Kidney (tissue), 14 donors: Measurements from ENCODE around the gene UTP25. TPM values are rescaled to one million over a fixed set of nuclear protein-coding genes. Genes with fewer than 3 reads are reported as not detected.

ENCODE experiments used
- DNase-seq, 5 donors: peaks; one replicate each; pipeline ENCODE4 v3.0.0-alpha.2; 2013 to 2020
- FAIRE-seq: peaks from 2 replicates; lab custom pipeline; 2012; peaks lifted over from hg19 to GRCh38; lab: Jason Lieb, UNC
- H3K27ac ChIP-seq, 2 donors: one replicate each; pipeline ENCODE4 v1.7.0; 2013; ENCODE audit warnings: low read depth in 2 of 2, low read length in 2 of 2, inconsistent platforms in 1 of 2
- H3K27me3 ChIP-seq: one replicate; pipeline ENCODE4 v1.7.1; 2013; ENCODE audit warnings: low read length, inconsistent platforms; ENCODE audit not compliant: control insufficient read depth, insufficient read depth
- H3K36me3 ChIP-seq, 3 donors: one replicate each; pipeline versions ENCODE4 v1.7.0 to v1.7.1; 2013; ENCODE audit warnings: low read length in 3 of 3, control low read depth in 1 of 3, inconsistent platforms in 1 of 3; ENCODE audit not compliant: insufficient read depth in 3 of 3, control insufficient read depth in 2 of 3
- H3K4me1 ChIP-seq, 3 donors: one replicate each; pipeline versions ENCODE4 v1.7.0 to v1.7.1; 2013; ENCODE audit warnings: low read length in 3 of 3, inconsistent platforms in 1 of 3, low read depth in 1 of 3; ENCODE audit not compliant: control insufficient read depth in 2 of 3, insufficient read depth in 2 of 3
- H3K4me3 ChIP-seq, 3 donors: one replicate each; pipeline versions ENCODE4 v1.7.0 to v1.8.1; 2013; ENCODE audit warnings: low read length in 3 of 3, control low read depth in 1 of 3, inconsistent platforms in 1 of 3
- H3K9ac ChIP-seq, 3 donors: one replicate each; pipeline versions ENCODE4 v1.7.0 to v1.7.1; 2013; ENCODE audit warnings: low read length in 3 of 3, control low read depth in 1 of 3, inconsistent platforms in 1 of 3
- H3K9me3 ChIP-seq, 3 donors: one replicate each; pipeline versions ENCODE4 v1.7.0 to v1.7.1; 2013; ENCODE audit warnings: low read length in 3 of 3, control low read depth in 1 of 3, inconsistent platforms in 1 of 3; ENCODE audit not compliant: control insufficient read depth in 2 of 3, insufficient read depth in 1 of 3
- CTCF ChIP-seq: IDR thresholded peaks from 3 replicates; pipeline ENCODE4 v1.5.1; 2012; ENCODE audit warnings: mild to moderate bottlenecking, moderate library complexity, borderline replicate concordance; ENCODE audit not compliant: insufficient read depth; ENCODE audit errors: extremely low read depth
- intact Hi-C: fragments of 100-400 bp; cut with DNase I; formaldehyde crosslinking; loops from one replicate; pipeline ENCODE4 v1.11.1; 2022
- polyA plus RNA-seq: library from polyadenylated mRNA; stranded (reverse); fragments of 350-450 nt; fragmentation: Illumina TruSeq; extraction: RNeasy Lipid Tissue Mini Kit (QIAGEN cat#74804); gene quantifications from one replicate; pipeline ENCODE4 v1.2.3, GENCODE V29; 2014; ENCODE audit warnings: low read depth, low replicate concordance; ENCODE audit not compliant: insufficient read depth
- total RNA-seq: library from RNA; stranded (reverse); fragmentation: NEBNext Ultra II Directional; extraction: Animal tissue kit (Norgen Biotek cat#: 25700); gene quantifications from one replicate; pipeline ENCODE4 v1.2.1, GENCODE V29; 2021
- donor health status: control.
- donor health status: control.
- donor health status: control.
- donor health status: control.
- donor health status: control.
- donor health status: DM: yes; HTN: yes; CAD: no.
- donor health status: Normal renal cell carcinoma (clear cell type).

Gene UTP25
- total and polyA plus RNA-seq, 2 donors from 2014 or later: 2.0 to 8.9 TPM

- FAIRE-seq (no peak), DNase-seq (no peak)
- intact Hi-C loops: no loop called here
- Histone ChIP-seq H3K36me3 (no peaks in the 10 kb centered on the region), H3K9ac (no peak overlapping the region), H3K4me3 (no peak overlapping the region), H3K27me3 (no peaks in the 10 kb centered on the region), H3K27ac (no peak overlapping the region), H3K9me3 (peaks cover 0 to 6% (median 0%) of the 10 kb centered on the region in 3 donors), H3K4me1 (no peaks in the 10 kb centered on the region)
- no peak for TF ChIP-seq CTCF
Measured at GRCh38 chr1:209869291-209870149, 41.7 kb downstream of the UTP25 start.

GRCh38 chr1:209870151-209870831, 42.5 kb downstream of the UTP25 start:
- Histone ChIP-seq H3K4me3 (no peak overlapping the region), H3K27me3 (no peaks in the 10 kb centered on the region), H3K9me3 (peaks cover 0 to 6% (median 0%) of the 10 kb centered on the region in 3 donors), H3K36me3 (no peaks in the 10 kb centered on the region), H3K27ac (no peak overlapping the region), H3K4me1 (no peaks in the 10 kb centered on the region), H3K9ac (no peak overlapping the region)
- DNase-seq (no peak), FAIRE-seq (no peak)
- no peak for TF ChIP-seq CTCF
- intact Hi-C loops: no loop called here

GRCh38 chr1:209871006-209871405, 43.2 kb downstream of the UTP25 start:
- FAIRE-seq: no peak
- Histone ChIP-seq H3K36me3 (no peaks in the 10 kb centered on the region), H3K9me3 (peaks cover 0 to 6% (median 0%) of the 10 kb centered on the region in 3 donors), H3K4me3 (no peak overlapping the region), H3K4me1 (no peaks in the 10 kb centered on the region), H3K27me3 (no peaks in the 10 kb centered on the region), H3K27ac (no peak overlapping the region), H3K9ac (no peak overlapping the region)
- DNase-seq: no peak
- intact Hi-C loops: no loop called here
- no peak for TF ChIP-seq CTCF
